ENCODE data around the gene L1CAM.

- TF ChIP-seq POLR2A (IDR thresholded peaks at IDR 0.05) (no peak), CTCF (IDR thresholded peaks at IDR 0.05) (no peak)
These were observed 40.1 kb downstream of the L1CAM start for GRCh38 chrX:153845842-153846241.

All from adrenal gland (tissue), 5 donors.